Adrenal gland (tissue), 5 donors: ENCODE measurements around the gene TFB1M.

Experiments used
- CTCF ChIP-seq, 6 experiments: fragments of 450-650 bp in 4 of 6; fragments of 200-600 bp in 2 of 6; sonication (generic) in 1 of 6; IDR thresholded peaks; 1 replicate in 5 of 6; 2 replicates in 1 of 6; pipeline versions ENCODE4 v1.5.1 to v1.8.0; 2016 to 2021; ENCODE audit warnings: antibody characterized with exemption in 6 of 6, mild to moderate bottlenecking in 2 of 6, moderate library complexity in 1 of 6
- POLR2A ChIP-seq, 2 donors: fragments of 450-650 bp; IDR thresholded peaks; one replicate each; pipeline ENCODE4 v1.6.1; 2017; ENCODE audit warnings: antibody characterized with exemption in 2 of 2, mild to moderate bottlenecking in 2 of 2, moderate library complexity in 1 of 2
- donor health status: DM: no; HTN: no; CAD: no.

DNA sequence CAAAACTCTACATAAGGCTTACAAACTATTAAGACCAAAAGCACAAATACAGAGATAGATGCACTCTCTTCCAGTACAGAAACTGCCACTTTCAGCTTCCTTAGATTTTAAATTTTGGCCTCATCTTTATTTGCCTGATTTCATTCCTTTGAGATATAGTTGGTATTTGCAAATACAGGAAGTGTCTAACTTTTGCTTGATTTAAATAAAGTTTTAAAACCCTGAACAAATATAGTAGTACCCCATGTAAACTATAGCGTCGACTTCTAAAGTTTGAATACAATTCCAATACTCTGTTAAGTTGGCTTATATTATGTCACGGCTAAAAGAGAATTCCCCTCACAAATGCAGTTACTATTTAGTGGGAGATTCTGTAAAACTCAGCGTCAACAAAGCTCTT lies 51.6 kb downstream of the TFB1M start:
- TF ChIP-seq POLR2A (IDR thresholded peaks at IDR 0.05) (no peak), CTCF (IDR thresholded peaks at IDR 0.05) (no peak)
